RCC 7860 (cell line): ENCODE data around the gene NSUN2.

Experiments
- DNase-seq: peaks from one replicate; pipeline ENCODE4 v3.0.0-alpha.2; 2015; ENCODE audit warnings: low spot score
- FAIRE-seq: peaks from 2 replicates; lab custom pipeline; 2012; peaks lifted over from hg19 to GRCh38; lab: Jason Lieb, UNC

NSUN2 gene

DNA sequence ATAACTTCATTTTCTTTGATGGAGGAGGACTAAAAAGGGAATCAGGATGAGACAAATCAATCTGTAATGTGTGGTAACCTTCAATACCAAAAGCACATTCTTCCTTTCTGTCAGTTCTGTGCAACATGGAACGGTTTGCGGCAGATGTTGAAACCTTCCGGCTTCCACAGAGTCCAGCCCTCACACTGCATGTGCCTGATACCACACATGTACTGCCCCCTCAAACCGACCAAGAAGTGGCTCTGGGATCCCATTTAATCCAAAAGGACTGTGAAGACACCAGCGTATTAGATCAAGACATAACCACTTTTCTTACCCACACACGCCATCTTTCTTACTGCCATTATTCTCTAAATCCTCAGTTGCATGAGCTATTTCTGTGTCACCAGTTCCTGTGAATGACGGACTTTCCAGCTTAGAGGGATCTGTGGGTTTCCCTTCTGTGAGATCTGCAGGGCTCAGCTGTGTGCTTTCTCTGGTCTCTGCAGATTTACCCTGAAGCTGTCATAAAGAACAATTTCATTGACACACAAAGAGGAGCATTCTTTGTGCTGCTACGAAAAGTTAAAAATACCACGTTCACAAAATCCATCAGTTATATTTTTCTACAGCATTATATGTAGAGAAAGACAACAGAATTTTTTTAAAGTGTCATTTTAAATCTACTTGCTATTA is 25.8 kb downstream of the NSUN2 start:
- FAIRE-seq = no peak
- no peak for DNase-seq

DNA sequence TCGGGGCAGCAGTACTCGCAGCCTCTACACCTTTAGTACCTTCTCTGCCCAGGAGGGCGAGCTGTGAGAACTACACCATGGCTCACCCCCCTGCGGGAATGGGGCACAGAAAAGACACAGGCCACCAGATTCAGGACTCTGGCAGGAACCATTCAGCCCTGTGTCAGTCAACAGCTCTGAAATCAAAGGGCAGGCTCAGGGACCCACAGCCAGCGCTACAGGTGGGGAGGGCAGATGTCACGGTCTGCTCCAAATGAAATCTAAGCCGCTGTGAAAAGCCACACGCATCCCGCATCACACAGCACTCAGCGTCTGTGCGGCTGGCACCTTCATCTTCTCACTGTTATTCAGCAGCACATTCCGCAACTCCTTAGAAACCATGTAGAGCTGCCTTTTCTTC is 27.9 kb downstream of the NSUN2 start:
- no peak for DNase-seq

DNA sequence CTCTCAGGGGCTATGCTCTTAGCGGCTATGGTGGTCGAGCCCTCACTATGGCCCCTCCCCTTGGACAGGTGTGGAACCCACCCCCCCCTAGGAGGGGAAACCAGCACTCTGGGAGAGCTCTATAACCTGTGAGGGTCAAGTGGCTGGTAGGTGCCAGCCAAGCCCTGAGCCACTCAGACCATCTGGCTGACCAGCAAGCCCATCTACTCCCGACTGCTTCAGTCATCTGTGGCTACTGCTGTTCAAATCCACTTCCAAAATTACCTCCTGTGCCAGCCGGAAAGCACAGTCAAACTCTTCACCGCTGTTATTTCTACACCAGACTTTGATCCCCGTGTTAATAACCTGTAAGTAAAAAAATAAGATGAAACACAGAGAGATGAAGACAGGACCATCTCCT is 28.5 kb downstream of the NSUN2 start:
- FAIRE-seq = no peak
- no peak for DNase-seq

More for the DNA sequence above, 27.9 kb downstream of the NSUN2 start:
- no peak for FAIRE-seq

DNA sequence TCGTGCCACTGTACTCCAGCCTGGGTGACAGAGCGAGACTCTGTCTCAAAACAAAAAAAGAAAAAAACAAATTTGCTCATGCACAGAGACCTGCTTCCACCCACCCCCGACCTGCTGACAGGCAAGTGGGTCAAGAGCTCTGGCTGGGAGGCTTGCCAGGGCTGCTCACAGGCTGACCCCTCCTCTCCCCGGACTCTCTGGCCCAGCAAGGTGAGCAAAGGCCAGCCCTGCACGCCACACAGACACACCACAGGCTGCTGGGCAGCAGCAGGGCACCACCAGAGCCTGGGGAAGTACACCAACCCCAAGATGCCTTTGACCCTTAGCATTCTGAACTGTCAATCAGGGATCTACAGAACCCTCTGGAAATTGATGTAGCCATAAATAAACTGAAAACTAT is 29.2 kb downstream of the NSUN2 start:
- no peak for FAIRE-seq

DNA sequence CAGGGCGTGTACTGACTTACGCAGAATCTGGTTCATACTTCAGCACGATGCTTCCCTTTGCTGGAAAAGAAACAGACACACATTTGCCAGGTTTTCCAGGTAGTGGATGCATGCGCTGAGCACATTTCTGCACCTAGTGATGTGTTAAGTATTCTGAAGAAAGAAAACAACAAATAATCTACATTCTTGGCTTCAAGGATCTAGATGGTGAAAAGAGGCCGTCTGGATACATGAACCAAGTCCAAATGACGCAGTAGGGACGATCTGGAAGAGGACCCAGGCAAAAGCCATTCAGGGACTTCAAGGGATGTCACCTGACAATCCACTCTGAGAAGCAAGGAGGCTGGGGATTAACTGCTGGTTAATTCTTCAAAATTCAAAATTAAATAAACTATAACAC is 30.4 kb downstream of the NSUN2 start:
- DNase-seq = no peak
- FAIRE-seq = no peak

More for the DNA sequence above, 29.2 kb downstream of the NSUN2 start:
- no peak for DNase-seq

DNA sequence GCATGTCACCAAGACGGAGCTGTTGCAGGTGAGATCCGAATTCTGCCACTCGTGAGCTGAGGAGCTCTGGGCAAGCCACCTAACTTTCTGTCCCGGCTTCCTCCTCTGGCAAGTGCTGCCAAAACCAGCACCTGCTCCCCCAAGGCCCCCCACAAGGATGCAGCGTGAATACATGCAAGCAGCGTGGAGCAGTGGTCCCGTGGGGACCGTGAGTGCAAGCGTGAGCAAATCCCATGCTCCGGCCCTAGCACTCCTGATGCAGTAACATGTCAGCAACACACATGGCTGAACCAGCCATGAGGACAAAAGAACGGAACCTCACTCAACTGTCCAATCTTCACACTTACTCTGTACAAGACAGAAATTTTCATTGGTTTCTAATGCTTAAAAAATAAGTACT is 31.0 kb downstream of the NSUN2 start:
- FAIRE-seq = no peak

DNA sequence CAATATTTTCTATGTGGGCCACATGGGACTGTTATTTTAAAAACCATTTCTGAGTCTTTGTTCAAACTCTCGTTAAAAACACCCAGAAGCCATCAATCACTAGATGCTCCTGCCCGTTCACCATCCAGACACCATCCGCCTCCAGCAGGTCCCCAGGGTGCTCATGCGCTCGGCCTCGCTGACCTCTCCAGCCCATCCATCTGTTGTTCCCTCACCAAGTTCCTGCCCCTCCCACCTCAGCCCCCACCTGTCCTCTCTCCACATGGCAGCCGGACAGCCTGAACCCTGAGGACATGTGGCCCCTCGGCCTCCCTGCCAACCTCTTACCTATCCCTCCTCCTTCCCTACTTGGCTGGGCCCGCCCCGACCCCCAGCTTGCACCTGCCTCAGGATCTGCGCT is 31.6 kb downstream of the NSUN2 start:
- no peak for DNase-seq
- FAIRE-seq = no peak

More for the DNA sequence above, 31.0 kb downstream of the NSUN2 start:
- no peak for DNase-seq

DNA sequence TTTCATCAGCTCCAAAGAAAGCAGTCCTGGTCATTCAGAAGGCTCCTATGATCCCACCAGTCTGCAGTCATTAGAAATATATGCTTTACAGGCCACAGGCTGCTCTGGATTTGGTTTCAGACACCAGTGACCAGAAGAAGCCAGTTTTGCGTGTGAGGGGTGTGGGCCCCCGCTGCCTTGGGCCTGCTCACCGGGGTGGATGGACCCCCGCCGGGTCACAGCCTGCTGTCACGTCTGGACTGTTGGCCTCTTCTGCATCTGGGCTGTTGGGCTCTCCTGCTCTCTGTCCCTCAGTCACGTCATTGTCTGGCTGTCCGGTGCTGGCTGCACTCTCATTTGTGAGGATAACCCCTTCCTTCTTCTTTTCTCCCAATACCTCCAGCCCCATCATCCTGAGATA is 33.1 kb downstream of the NSUN2 start:
- FAIRE-seq = no peak
- DNase-seq = no peak

DNA sequence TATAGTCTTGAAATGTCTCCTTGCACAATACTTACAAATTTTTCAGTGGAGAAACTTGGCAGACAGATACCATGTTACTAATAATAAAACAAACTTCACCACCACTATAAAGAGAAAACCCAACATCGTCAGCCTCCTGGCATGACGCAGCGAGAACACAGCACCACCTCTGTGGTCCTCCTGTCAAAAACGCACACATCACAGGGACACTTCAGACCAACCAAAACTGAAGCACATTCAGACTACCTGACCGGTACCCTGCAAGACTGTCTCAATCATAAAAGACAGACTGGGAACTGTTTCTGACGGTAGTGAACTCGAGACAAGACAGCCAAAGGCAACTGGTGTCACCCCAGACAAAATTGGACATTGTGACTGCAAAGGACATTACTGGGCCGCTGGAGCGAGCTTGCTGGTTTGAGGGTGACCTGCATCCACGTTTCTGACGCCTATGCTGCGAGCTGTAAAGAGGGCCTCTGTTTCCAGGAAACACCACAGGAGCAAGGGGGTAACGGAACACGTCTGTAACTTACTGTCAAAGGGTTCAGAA is 34.4 kb downstream of the NSUN2 start:
- no peak for FAIRE-seq
- no peak for DNase-seq

DNA sequence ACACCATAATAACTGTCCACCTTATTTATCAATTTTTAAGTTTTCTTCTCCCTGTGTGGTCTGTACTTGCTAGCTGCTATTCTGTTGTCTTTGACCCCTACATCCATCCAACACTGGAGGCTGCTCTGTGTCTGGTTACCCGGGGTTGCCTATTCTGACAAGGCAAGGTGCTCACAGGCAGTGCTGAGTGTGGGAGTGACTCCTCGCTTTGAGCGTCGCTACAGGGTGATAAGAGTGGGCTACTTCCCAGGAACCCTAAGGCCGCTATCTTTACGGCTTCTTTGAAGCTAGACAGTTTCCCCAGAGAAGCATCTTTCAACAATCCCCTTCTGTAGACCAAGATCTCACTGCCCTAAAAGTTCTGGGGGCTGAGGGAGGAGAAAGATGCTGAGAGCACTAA is 35.3 kb downstream of the NSUN2 start:
- DNase-seq (no peak), FAIRE-seq (no peak)

DNA sequence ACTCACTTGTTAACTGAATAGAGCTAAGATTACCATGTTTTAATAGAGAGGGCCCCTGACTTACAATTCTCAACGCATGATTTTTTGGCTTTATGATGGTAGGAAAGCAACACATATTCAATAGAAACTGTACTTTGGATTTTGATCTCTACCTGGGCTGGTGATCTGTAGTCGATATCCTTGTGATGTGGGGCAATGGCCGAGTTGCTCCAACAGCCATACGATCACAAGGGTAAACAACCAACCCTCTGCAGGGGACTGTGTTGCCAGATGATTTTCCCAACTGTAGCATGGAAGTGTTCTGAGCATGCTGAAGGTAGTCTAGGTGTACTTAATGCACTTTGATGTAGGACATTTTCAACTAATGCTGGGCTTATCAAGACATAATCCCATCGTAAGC is 36.5 kb downstream of the NSUN2 start:
- no peak for FAIRE-seq

DNA sequence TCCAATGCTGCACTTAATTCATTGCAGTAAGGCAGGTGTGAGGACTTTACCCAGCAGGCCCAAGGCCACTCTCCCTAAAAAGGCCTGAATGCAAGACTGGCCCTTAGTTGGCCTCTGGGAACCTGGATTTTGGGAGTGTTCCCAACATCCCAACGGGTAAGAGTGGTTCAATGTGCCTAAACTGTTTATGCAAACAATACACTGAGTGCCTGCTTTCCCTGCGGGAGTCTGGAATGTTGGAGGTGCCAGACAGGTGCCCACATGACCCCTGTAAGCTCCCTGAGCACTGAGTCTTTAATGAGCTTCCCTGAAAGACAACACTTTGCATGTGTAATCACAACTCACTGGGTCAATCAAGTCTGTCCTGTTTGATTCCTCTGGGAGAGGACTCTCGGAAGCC is 37.4 kb downstream of the NSUN2 start:
- DNase-seq (no peak), FAIRE-seq (no peak)

More for the DNA sequence above, 36.5 kb downstream of the NSUN2 start:
- DNase-seq = no peak

DNA sequence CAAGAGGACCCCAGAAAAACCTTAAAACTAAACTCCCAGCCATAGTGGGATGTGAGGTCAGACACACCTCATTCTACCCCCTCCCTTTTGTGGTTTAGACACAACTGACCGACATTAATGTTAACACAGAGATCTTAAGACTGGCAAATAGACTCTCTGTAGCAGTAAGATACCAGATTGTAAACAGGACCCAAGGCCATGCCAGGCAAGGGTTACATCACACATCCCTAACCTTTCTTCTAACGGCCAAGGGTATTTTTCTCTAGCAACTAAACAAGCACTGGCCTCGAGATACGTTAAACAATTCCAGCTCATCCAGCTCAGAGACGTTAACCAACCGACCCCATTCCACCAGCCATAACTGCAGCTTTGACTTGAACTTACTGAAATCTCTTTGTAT is 38.8 kb downstream of the NSUN2 start:
- DNase-seq (no peak), FAIRE-seq (no peak)

DNA sequence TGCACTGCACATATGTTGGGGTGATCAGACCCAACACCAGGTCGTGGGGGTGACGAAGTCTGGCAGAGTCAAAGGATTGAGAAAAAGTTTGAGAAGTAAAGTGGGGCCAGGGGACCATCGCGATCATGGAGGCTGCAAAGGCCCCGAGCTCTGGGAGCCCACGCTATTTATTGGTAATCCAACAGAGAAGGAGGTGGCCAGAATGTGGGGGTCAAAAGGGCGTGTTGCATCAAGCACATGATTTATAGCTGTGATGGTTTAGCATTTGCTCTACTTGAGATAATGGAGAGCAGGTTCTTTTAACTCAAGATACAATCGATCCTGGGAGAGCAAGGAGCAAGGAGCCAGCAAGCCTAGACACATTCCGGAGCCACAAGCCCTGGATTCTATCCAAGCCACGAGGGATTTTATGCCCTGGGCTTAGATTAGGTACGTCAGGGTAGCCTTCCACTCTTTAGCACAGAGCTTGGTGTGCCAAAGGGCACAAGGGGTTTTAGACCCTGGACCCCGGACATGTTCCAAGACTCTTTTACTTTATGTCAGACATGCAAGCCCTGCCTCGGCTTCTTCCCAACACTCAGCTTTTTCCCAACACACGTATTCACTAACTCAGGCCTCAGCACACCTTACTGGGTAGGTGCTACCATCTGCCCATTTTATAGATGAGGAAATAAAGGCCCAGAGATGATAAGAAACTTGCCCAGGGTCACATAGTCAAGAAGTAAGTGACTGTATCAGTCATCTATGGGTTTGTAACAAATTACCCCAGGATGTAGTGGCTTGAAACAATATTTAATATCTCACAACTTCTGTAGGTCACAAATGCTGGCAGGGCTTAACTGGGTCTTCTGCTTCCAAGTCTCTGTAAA is 39.5 kb downstream of the NSUN2 start:
- DNase-seq = no peak
- no peak for FAIRE-seq

DNA sequence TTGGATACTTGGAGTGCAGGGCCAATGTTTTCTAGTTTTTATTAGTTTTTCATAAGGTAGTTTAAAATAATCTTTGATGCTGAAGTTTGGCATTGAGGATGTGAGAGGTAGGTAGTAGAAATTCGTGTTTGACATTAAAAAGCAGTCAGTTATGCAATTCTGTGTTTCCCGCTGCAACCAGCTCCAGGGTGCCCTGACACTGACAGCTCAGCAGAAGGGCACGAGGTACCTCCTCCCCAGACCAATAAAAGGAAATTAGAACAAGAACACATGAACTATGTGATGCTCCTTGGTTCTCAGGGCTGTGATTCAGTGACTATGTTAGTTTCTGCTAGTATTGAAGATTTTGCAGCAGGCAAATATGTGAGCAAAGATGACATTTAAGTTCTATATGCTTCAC is 40.2 kb downstream of the NSUN2 start:
- FAIRE-seq (no peak), DNase-seq (no peak)

DNA sequence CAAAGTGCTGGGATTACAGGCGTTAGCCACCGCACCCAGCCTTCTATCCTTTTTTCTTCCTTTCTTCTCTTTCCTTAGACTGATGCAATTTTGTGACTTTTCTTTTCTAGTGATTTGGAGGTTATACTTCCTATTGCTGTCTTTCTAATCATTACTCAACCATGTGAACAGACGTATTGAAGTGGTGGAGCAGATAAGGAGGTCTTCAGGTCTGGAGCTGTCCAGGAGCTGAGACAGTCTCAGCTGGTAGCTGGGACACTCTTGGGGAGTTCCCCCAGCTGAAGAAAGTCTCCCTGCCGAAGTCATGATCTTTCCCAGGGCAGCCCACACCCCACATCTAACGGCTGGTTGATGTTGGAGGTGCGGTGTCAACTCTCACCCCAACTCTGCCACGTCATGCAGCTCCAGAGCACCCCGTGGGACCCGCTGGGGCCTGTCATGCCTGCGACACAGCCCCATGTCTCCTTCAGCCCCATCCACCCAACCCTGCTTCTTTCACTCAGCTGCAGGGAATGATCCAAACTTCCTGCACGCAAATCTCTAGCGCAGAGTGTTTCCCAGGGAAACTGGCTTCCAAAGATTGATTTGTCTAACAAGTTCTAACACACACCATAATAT is 41.1 kb downstream of the NSUN2 start:
- DNase-seq (no peak), FAIRE-seq (no peak)

DNA sequence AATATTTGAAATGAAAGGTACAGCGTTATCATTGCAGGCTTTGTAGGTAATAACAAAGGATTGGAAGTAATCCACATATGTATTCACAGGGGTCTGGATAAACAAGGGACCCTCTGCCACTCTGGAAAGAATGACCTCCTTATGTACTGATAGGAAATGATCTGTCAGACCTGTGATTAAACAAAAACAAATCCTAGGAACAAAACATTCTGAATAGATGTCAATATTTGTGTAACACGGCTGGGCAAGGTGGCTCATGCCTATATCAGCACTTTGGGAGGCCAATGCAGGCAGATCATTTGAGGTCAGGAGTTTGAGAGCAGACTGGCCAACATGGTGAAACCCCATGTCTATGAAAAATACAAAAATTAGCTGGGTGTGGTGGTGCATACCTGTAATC is 42.3 kb downstream of the NSUN2 start:
- FAIRE-seq (no peak), DNase-seq (no peak)

DNA sequence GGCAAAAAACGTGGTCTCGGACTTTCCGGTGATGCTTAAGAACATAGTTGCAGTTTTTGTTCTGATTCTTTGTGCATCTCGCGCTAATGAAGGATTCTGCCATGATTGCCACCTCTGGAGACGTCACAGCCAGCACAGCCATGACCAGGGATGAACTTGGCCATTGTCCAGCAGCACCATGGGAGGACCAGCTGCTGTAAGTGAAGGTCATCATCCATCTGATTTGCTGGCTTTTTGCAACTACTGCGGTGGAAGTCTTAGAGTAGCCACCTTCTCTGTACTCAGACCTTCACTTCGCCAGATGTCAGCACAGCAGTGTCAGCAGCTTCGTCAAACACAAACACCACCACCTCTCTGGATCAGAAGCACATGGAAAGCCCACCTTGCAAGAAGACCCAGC is 45.7 kb downstream of the NSUN2 start:
- no peak for FAIRE-seq
- DNase-seq = no peak

DNA sequence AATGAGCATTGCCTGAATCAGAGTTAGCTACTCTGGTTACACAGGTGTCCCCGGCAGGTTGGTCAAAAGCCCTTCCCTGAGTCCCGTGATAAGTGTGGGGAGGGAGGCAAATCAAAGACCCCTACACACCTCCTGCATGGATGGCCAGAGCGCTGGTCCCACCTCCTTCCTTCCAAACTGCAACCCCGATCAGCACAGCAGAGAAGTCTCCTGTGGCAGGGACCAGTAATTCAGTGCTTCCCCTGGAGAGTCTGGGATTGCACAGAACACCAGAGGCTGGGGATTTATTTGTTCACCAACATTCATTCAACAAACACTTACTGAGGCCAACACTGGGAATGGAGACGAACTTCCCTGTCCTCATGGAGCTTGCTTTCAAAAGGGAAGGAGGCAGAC is 46.2 kb downstream of the NSUN2 start:
- FAIRE-seq = no peak
- DNase-seq = no peak

DNA sequence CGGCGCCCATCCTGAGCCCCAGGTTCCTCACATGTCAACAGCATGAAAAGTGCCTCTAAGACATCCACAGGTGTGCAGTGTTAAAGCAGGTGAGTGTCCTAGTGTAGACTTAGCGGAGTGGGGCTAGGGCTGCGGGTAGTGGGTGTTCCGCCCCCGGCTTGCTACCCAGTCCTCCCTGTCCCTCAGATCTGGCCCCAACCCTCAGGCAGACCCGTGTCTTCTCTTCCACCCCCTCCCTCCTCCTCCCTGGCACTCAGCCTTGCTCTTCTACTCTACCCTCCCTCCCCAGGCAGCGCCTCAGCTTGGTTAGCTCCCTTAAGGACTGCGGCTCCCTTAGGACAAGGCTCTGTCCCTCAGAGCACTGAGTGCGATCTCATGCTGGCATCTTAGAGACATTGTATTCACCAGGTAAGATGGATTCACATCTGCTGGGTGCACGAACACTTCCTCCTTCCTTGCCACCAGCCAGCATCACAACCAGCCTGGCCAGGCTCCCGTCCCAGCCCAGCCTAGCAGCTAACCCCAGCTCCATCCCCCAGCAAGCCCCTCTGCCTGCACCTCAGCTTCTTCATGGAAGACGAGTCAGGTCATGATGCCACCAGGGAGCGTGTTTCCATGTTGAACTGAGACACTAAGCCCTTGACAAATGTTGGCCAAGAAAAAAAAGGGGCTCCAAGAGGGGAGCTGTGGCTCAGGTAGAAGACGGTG is 46.8 kb downstream of the NSUN2 start:
- DNase-seq (no peak), FAIRE-seq (no peak)

DNA sequence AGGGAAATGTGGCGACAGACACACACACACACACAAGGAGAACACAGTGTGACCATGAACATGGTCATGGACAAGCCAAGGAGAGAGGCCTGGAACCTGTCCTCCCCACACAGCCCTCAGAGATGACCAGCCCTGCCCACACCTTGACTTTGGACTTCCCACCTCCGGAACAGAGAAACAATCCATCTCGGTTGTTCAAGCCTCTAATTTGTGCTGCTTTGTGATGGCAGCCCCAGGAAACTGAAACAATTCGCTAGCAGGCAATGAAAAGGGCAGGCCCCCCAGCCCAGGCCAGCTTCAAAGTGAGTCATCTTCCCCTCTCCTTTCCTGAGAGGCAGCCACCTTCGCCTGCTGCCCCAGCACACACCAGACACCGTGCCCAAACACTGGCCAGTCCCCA is 47.7 kb downstream of the NSUN2 start:
- DNase-seq (no peak), FAIRE-seq (no peak)
